ENCODE results near the gene PXYLP1.

Gene PXYLP1

GRCh38 chr3:141241616-141242376, 10.2 kb downstream of the PXYLP1 start:
- no peak for TF ChIP-seq MYC (IDR thresholded peaks at IDR 0.05; ENCODE audit: low read depth, low read length)
- TF ChIP-seq POLR2A (IDR thresholded peaks at IDR 0.05; ENCODE audit: extremely low read depth, insufficient read length): no peak
- TF ChIP-seq MAX (IDR thresholded peaks at IDR 0.05; ENCODE audit: low read depth, low read length): no peak
- TF ChIP-seq CTCF (IDR thresholded peaks at IDR 0.05; ENCODE audit: low read depth, low read length): no peak
- DNase-seq (ENCODE audit: low read depth): no peak

GRCh38 chr3:141242377-141243092, 10.9 kb downstream of the PXYLP1 start:
- TF ChIP-seq CTCF (IDR thresholded peaks at IDR 0.05; ENCODE audit: low read depth, low read length) (no peak), MYC (IDR thresholded peaks at IDR 0.05; ENCODE audit: low read depth, low read length) (no peak), POLR2A (IDR thresholded peaks at IDR 0.05; ENCODE audit: extremely low read depth, insufficient read length) (no peak), MAX (IDR thresholded peaks at IDR 0.05; ENCODE audit: low read depth, low read length) (no peak)
- no peak for DNase-seq (ENCODE audit: low read depth)
- no peak overlapping the region for H3K4me3 ChIP-seq (ENCODE audit: low read depth, low read length)

More at GRCh38 chr3:141241616-141242376, 10.2 kb downstream of the PXYLP1 start:
- H3K4me3 ChIP-seq (ENCODE audit: low read depth, low read length): no peak overlapping the region

- H3K4me3 ChIP-seq (ENCODE audit: low read depth, low read length): no peak overlapping the region
- TF ChIP-seq MYC (IDR thresholded peaks at IDR 0.05; ENCODE audit: low read depth, low read length) (no peak), POLR2A (IDR thresholded peaks at IDR 0.05; ENCODE audit: extremely low read depth, insufficient read length) (no peak), MAX (IDR thresholded peaks at IDR 0.05; ENCODE audit: low read depth, low read length) (no peak), CTCF (IDR thresholded peaks at IDR 0.05; ENCODE audit: low read depth, low read length) (no peak)
- no peak for DNase-seq (ENCODE audit: low read depth)
Observed at GRCh38 chr3:141243271-141243707, 11.7 kb downstream of the PXYLP1 start.

GRCh38 chr3:141246224-141246957, 14.8 kb downstream of the PXYLP1 start:
- TF ChIP-seq MAX (IDR thresholded peaks at IDR 0.05; ENCODE audit: low read depth, low read length): no peak
- no peak for TF ChIP-seq CTCF (IDR thresholded peaks at IDR 0.05; ENCODE audit: low read depth, low read length)
- TF ChIP-seq MYC (IDR thresholded peaks at IDR 0.05; ENCODE audit: low read depth, low read length): no peak
- no peak for TF ChIP-seq POLR2A (IDR thresholded peaks at IDR 0.05; ENCODE audit: extremely low read depth, insufficient read length)
- no peak for DNase-seq (ENCODE audit: low read depth)
- no peak overlapping the region for H3K4me3 ChIP-seq (ENCODE audit: low read depth, low read length)

- no peak for TF ChIP-seq CTCF (IDR thresholded peaks at IDR 0.05; ENCODE audit: low read depth, low read length)
- no peak for TF ChIP-seq POLR2A (IDR thresholded peaks at IDR 0.05; ENCODE audit: extremely low read depth, insufficient read length)
- TF ChIP-seq MYC (IDR thresholded peaks at IDR 0.05; ENCODE audit: low read depth, low read length): no peak
- TF ChIP-seq MAX (IDR thresholded peaks at IDR 0.05; ENCODE audit: low read depth, low read length): no peak
- H3K4me3 ChIP-seq (ENCODE audit: low read depth, low read length): no peak overlapping the region
- DNase-seq (ENCODE audit: low read depth): no peak
Observed at GRCh38 chr3:141246958-141247301, 15.3 kb downstream of the PXYLP1 start.

Measured in NB4 (cell line).